H1 (cell line): ENCODE results near the gene CASP9. TPM values are rescaled to one million over a fixed set of nuclear protein-coding genes. Genes with fewer than 3 reads are reported as not detected.

Experiments
- BACH1 ChIP-seq: IDR thresholded peaks from 2 replicates; pipeline ENCODE4 v1.6.1; 2012; ENCODE audit warnings: low read length, improper control_type of control experiment
- KDM1A ChIP-seq: fragments of 200-600, 300-600 bp; sonication (generic); IDR thresholded peaks from 2 replicates; pipeline ENCODE4 v1.7.1; 2016; ENCODE audit warnings: mild to moderate bottlenecking, low read length, borderline replicate concordance
- PHF8 ChIP-seq: fragments of 200-600 bp; sonication (generic); conservative IDR thresholded peaks from 2 replicates; pipeline ENCODE4 v1.7.1; 2012; ENCODE audit warnings: low read depth, mild to moderate bottlenecking, inconsistent platforms, low read length, moderate library complexity
- SP4 ChIP-seq: IDR thresholded peaks from 2 replicates; pipeline ENCODE4 v1.6.1; 2012; ENCODE audit warnings: low read length, inconsistent platforms
- polyA plus RNA-seq, 7 experiments: library from polyadenylated mRNA; depleted of rRNA in 3 of 7; stranded (reverse) in 5 of 7; unstranded in 2 of 7; fragments of >200 nt in 5 of 7; fragments of 200-250 nt in 2 of 7; gene quantifications; 1 replicate in 5 of 7; 2 replicates in 1 of 7; 4 replicates in 1 of 7; pipeline versions ENCODE4 v1.2.1 to v1.2.3, GENCODE V29; 2011 to 2013; ENCODE audit warnings: missing spikeins in 2 of 7, mixed read lengths in 2 of 7
- total RNA-seq: library from RNA; stranded (reverse); fragmentation: NEBNext Ultra II Directional; extraction: Animal tissue kit (Norgen Biotek cat#: 25700); gene quantifications from 2 replicates; pipeline ENCODE4 v1.2.1, GENCODE V29; 2021

The CASP9 gene
- total and polyA plus RNA-seq, 2 of the 8 experiments (the other 6 are each of a cell fraction or from before 2014, with no cell fraction given): 14.8 to 36.3 TPM

DNA sequence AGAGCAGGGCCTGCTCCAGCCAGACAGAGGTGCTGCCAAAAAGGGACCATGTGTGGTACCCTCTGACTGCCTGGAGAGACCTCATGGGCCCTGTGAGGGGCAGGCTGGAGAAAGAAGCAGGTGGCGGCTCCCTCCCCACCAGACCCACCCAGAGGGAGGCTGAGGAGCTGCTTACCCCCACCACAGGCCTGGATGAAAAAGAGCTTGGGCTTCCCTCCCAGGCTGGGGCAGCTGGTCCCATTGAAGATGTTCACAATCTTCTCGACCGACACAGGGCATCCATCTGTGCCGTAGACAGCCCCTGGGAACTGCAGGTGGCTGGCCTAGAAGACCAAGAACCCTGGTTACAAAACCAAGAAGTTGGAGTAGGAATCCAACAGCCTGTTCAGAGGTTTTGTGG, 19.6 kb downstream of the CASP9 start (continued):
- TF ChIP-seq SP4 (no peak), KDM1A (no peak), PHF8 (no peak), BACH1 (no peak)
